HEK293 (cell line): Measurements from ENCODE around the gene TMEM259.

ENCODE experiments used
- GLIS1 ChIP-seq: fragments of 450-650 bp; formaldehyde crosslinking; IDR thresholded peaks from 2 replicates; pipeline ENCODE4 v1.5.1; 2016; ENCODE audit warnings: missing biosample characterization, missing genetic modification characterization
- GLIS2 ChIP-seq: fragments of 450-650 bp; formaldehyde crosslinking; IDR thresholded peaks from 2 replicates; pipeline ENCODE4 v1.5.1; 2016; ENCODE audit warnings: missing biosample characterization, missing genetic modification characterization
- HIC1 ChIP-seq: fragments of 450-650 bp; formaldehyde crosslinking; IDR thresholded peaks from 2 replicates; pipeline ENCODE4 v1.5.1; 2016; ENCODE audit warnings: missing biosample characterization, missing genetic modification characterization
- OSR2 ChIP-seq: fragments of 450-650 bp; formaldehyde crosslinking; IDR thresholded peaks from 2 replicates; pipeline ENCODE4 v1.5.1; 2016; ENCODE audit warnings: missing biosample characterization, missing genetic modification characterization
- PRDM10 ChIP-seq: fragments of 450-650 bp; formaldehyde crosslinking; IDR thresholded peaks from 2 replicates; pipeline ENCODE4 v1.5.1; 2016; ENCODE audit warnings: missing biosample characterization, missing genetic modification characterization
- PRDM4 ChIP-seq: fragments of 450-650 bp; formaldehyde crosslinking; IDR thresholded peaks from 2 replicates; pipeline ENCODE4 v1.5.1; 2017; ENCODE audit warnings: missing biosample characterization, missing genetic modification characterization
- PRDM6 ChIP-seq: fragments of 450-650 bp; formaldehyde crosslinking; IDR thresholded peaks from 2 replicates; pipeline ENCODE4 v1.5.1; 2017; ENCODE audit warnings: missing biosample characterization, missing genetic modification characterization
- SETDB1 ChIP-seq: IDR thresholded peaks from one replicate; pipeline ENCODE4 v1.6.1; 2017; ENCODE audit warnings: mild to moderate bottlenecking, low read length, moderate library complexity, mixed read lengths; ENCODE audit not compliant: insufficient read length
- ZBTB1 ChIP-seq: fragments of 450-650 bp; formaldehyde crosslinking; IDR thresholded peaks from 2 replicates; pipeline ENCODE4 v1.5.1; 2016; ENCODE audit warnings: missing biosample characterization, missing genetic modification characterization
- ZEB2 ChIP-seq: fragments of 450-650 bp; formaldehyde crosslinking; IDR thresholded peaks from 2 replicates; pipeline ENCODE4 v1.5.1; 2016; ENCODE audit warnings: missing biosample characterization, missing genetic modification characterization
- ZFP69B ChIP-seq: fragments of 450-650 bp; formaldehyde crosslinking; IDR thresholded peaks from 2 replicates; pipeline ENCODE4 v1.5.1; 2016; ENCODE audit warnings: missing biosample characterization, missing genetic modification characterization
- ZNF133 ChIP-seq: fragments of 450-650 bp; formaldehyde crosslinking; IDR thresholded peaks from 2 replicates; pipeline ENCODE4 v1.5.1; 2016; ENCODE audit warnings: missing biosample characterization, missing genetic modification characterization
- ZNF174 ChIP-seq: fragments of 450-650 bp; formaldehyde crosslinking; IDR thresholded peaks from 2 replicates; pipeline ENCODE4 v1.5.0; 2017; ENCODE audit warnings: missing biosample characterization, mild to moderate bottlenecking, missing genetic modification characterization
- ZNF184 ChIP-seq: fragments of 450-650 bp; IDR thresholded peaks from 2 replicates; pipeline ENCODE4 v1.5.1; 2018; ENCODE audit warnings: missing biosample characterization, mild to moderate bottlenecking, missing genetic modification characterization
- ZNF202 ChIP-seq: fragments of 450-650 bp; formaldehyde crosslinking; IDR thresholded peaks from 2 replicates; pipeline ENCODE4 v1.5.1; 2016; ENCODE audit warnings: missing biosample characterization, missing genetic modification characterization, borderline replicate concordance
- ZNF248 ChIP-seq: fragments of 450-650 bp; formaldehyde crosslinking; IDR thresholded peaks from 2 replicates; pipeline ENCODE4 v1.5.1; 2017; ENCODE audit warnings: missing biosample characterization, missing genetic modification characterization
- ZNF26 ChIP-seq: fragments of 450-650 bp; formaldehyde crosslinking; IDR thresholded peaks from 2 replicates; pipeline ENCODE4 v1.5.1; 2016; ENCODE audit warnings: missing biosample characterization, missing genetic modification characterization
- ZNF341 ChIP-seq: fragments of 450-650 bp; formaldehyde crosslinking; IDR thresholded peaks from 2 replicates; pipeline ENCODE4; 2016; ENCODE audit warnings: low read depth, missing biosample characterization, missing genetic modification characterization
- ZNF426 ChIP-seq: fragments of 450-650 bp; formaldehyde crosslinking; IDR thresholded peaks from 2 replicates; pipeline ENCODE4 v1.5.1; 2017; ENCODE audit warnings: missing biosample characterization, missing genetic modification characterization, mild to moderate bottlenecking, inconsistent platforms, moderate library complexity
- ZNF529 ChIP-seq: fragments of 450-650 bp; formaldehyde crosslinking; IDR thresholded peaks from 2 replicates; pipeline ENCODE4 v1.5.1; 2017; ENCODE audit warnings: missing genetic modification characterization, missing biosample characterization; ENCODE audit not compliant: insufficient replicate concordance
- ZNF530 ChIP-seq: fragments of 450-650 bp; formaldehyde crosslinking; IDR thresholded peaks from 2 replicates; pipeline ENCODE4 v1.5.1; 2016; ENCODE audit warnings: low read depth, missing biosample characterization, missing genetic modification characterization
- ZNF558 ChIP-seq: fragments of 450-650 bp; formaldehyde crosslinking; IDR thresholded peaks from 2 replicates; pipeline ENCODE4 v1.5.1; 2016; ENCODE audit warnings: missing biosample characterization, missing genetic modification characterization
- ZNF580 ChIP-seq: fragments of 450-650 bp; formaldehyde crosslinking; IDR thresholded peaks from 2 replicates; pipeline ENCODE4 v1.5.1; 2016; ENCODE audit warnings: missing biosample characterization, missing genetic modification characterization
- ZNF624 ChIP-seq: fragments of 450-650 bp; formaldehyde crosslinking; IDR thresholded peaks from 2 replicates; pipeline ENCODE4 v1.5.1; 2017; ENCODE audit warnings: missing biosample characterization, missing genetic modification characterization
- ZSCAN23 ChIP-seq: fragments of 450-650 bp; formaldehyde crosslinking; IDR thresholded peaks from 2 replicates; pipeline ENCODE4 v1.5.1; 2016; ENCODE audit warnings: missing biosample characterization, missing genetic modification characterization
- ZSCAN5A ChIP-seq: fragments of 450-650 bp; formaldehyde crosslinking; IDR thresholded peaks from 2 replicates; pipeline ENCODE4 v1.5.1; 2016; ENCODE audit warnings: missing biosample characterization, missing genetic modification characterization

Gene TMEM259

GRCh38 chr19:1040476-1041271 lies 19.8 kb upstream of the TMEM259 start (continued):
- TF ChIP-seq ZNF426 (tag by site-specific recombination) (no peak), ZNF529 (no peak), PRDM4 (tag by site-specific recombination) (peak; percentile 65), ZSCAN23 (tag by site-specific recombination) (peak; percentile 48; the same call in 1 of the 2 replicates), ZNF558 (tag by site-specific recombination) (peak; percentile 8; the same call in 1 of the 2 replicates), ZNF530 (tag by site-specific recombination) (no peak), GLIS1 (tag by site-specific recombination) (peak; percentile 69), GLIS2 (tag by site-specific recombination) (peak; percentile 73), ZNF174 (tag by site-specific recombination) (no peak), ZNF202 (tag by site-specific recombination) (no peak), PRDM10 (tag by site-specific recombination) (no peak), ZNF624 (tag by site-specific recombination) (no peak), ZFP69B (tag by site-specific recombination) (no peak), HIC1 (tag by site-specific recombination) (no peak), ZNF184 (no peak), ZNF26 (tag by site-specific recombination) (no peak), ZNF133 (no peak), ZNF248 (tag by site-specific recombination) (no peak), ZBTB1 (tag by site-specific recombination) (no peak), ZSCAN5A (no peak), SETDB1 (no peak), ZNF341 (tag by site-specific recombination) (peak; percentile 41), OSR2 (peak; percentile 96), PRDM6 (no peak; the same call in 1 of the 2 replicates), ZNF580 (tag by site-specific recombination) (peak; percentile 73), ZEB2 (tag by site-specific recombination) (peak; percentile 96)
